Psoas muscle (tissue), 8 donors: Measurements from ENCODE around the gene GPATCH1. TPM values are rescaled to one million over a fixed set of nuclear protein-coding genes. Genes with fewer than 3 reads are reported as not detected.
A peak's percentile ranks its signal among the peaks of the same experiment; 100 is the strongest.

ENCODE experiments used
- ATAC-seq, 4 donors: fragments of 200-7000 bp; cut with Tn5 transposase; one replicate each; pipeline ENCODE4 v1.9.1; 2020; ENCODE audit warnings: moderate library complexity in 3 of 4, mild to moderate bottlenecking in 2 of 4
- DNase-seq, 2 donors: peaks; one replicate each; pipeline ENCODE4 v3.0.0-alpha.2; 2020
- H3K27ac ChIP-seq: fragments of 200-600 bp; one replicate; pipeline ENCODE4 v1.8.0; 2022
- H3K27me3 ChIP-seq, 3 donors: fragments of 200-600 bp in 1 of 3; one replicate each; pipeline versions ENCODE4 v1.6.1 to v1.8.0; 2013 to 2022; ENCODE audit warnings: low read length in 2 of 3, mild to moderate bottlenecking in 2 of 3, moderate library complexity in 1 of 3; ENCODE audit not compliant: insufficient read depth in 3 of 3
- H3K36me3 ChIP-seq, 2 donors: fragments of 200-600 bp in 1 of 2; one replicate each; pipeline versions ENCODE4 v1.6.1 to v1.8.0; 2013 to 2022; ENCODE audit warnings: low read depth in 1 of 2, mild to moderate bottlenecking in 1 of 2, moderate library complexity in 1 of 2; ENCODE audit not compliant: insufficient read depth in 1 of 2
- H3K4me1 ChIP-seq: fragments of 200-600 bp; one replicate; pipeline ENCODE4 v1.8.0; 2022
- H3K4me3 ChIP-seq: fragments of 200-600 bp; one replicate; pipeline ENCODE4 v1.8.0; 2022; ENCODE audit warnings: mild to moderate bottlenecking
- H3K9me3 ChIP-seq: fragments of 200-600 bp; one replicate; pipeline ENCODE4 v1.8.0; 2022
- WGBS, 3 donors: extraction: QIAGEN DNeasy Blood & Tissue Kit; methylation state at CpG; one replicate each; pipeline versions ENCODE4 v1.1.6 to v1.1.7; 2013; 5-methylcytosine and 5-hydroxymethylcytosine counted together
- intact Hi-C, 2 donors: fragments of 100-400 bp; cut with DNase I; formaldehyde crosslinking; loops; one replicate each; pipeline versions ENCODE4 v1.11.0 to v1.14.2; 2022
- polyA plus RNA-seq, 3 donors: library from polyadenylated mRNA; stranded (reverse); fragments of 200-250 nt; gene quantifications; one replicate each; pipeline ENCODE4 v1.2.3, GENCODE V29; 2013
- total RNA-seq, 4 donors: library from RNA; stranded (reverse); fragmentation: NEBNext Ultra II Directional in 2 of 4; extraction: Animal tissue kit (Norgen Biotek cat#: 25700) in 2 of 4; gene quantifications; one replicate each; pipeline versions ENCODE4 v1.2.1 to v1.2.4, GENCODE V29; 2021 to 2023
- TF ChIP-seq, protein P1 (sequence below): fragments of 200-600 bp; IDR thresholded peaks from one replicate; pipeline ENCODE4 v1.8.0; 2022; ENCODE audit warnings: antibody characterized with exemption
- donor health status: healthy with polysubstance abuse.
- donor health status: DM: no; HTN: no; CAD: no; lungs with moderate emphysema.
- donor health status: Bipolar disorder and iron deficiency.
- donor health status: healthy.
- donor health status: DM: yes; HTN: yes; CAD: no.
- donor health status: DM: no; HTN: no; CAD: no.
- donor health status: DM: no; HTN: no; CAD: no.
- donor health status: DM: yes; HTN: yes; CAD: no.

Gene GPATCH1
- total and polyA plus RNA-seq, 7 donors: 3.1 to 7.5 (median 4.2) TPM

- Histone ChIP-seq H3K27me3 (peaks cover 0 to 18% (median 6%) of the 10 kb centered on the region in 3 donors), H3K9me3 (no peaks in the 10 kb centered on the region), H3K4me1 (no peaks in the 10 kb centered on the region), H3K4me3 (no peak overlapping the region), H3K36me3 (peaks cover 0 to 18% of the 10 kb centered on the region in 2 donors), H3K27ac (no peak overlapping the region)
- TF ChIP-seq, protein P1, sequence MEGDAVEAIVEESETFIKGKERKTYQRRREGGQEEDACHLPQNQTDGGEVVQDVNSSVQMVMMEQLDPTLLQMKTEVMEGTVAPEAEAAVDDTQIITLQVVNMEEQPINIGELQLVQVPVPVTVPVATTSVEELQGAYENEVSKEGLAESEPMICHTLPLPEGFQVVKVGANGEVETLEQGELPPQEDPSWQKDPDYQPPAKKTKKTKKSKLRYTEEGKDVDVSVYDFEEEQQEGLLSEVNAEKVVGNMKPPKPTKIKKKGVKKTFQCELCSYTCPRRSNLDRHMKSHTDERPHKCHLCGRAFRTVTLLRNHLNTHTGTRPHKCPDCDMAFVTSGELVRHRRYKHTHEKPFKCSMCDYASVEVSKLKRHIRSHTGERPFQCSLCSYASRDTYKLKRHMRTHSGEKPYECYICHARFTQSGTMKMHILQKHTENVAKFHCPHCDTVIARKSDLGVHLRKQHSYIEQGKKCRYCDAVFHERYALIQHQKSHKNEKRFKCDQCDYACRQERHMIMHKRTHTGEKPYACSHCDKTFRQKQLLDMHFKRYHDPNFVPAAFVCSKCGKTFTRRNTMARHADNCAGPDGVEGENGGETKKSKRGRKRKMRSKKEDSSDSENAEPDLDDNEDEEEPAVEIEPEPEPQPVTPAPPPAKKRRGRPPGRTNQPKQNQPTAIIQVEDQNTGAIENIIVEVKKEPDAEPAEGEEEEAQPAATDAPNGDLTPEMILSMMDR: no peak
- DNase-seq (no peak), ATAC-seq (no peak)
- intact Hi-C loops: no loop called here
- WGBS, 3 donors: 7 to 15% (median 12%) methylated on average over 23 to 38 of the region's 38 CpGs
These were observed 53.6 kb downstream of the GPATCH1 start for GRCh38 chr19:33134571-33135041.

DNA sequence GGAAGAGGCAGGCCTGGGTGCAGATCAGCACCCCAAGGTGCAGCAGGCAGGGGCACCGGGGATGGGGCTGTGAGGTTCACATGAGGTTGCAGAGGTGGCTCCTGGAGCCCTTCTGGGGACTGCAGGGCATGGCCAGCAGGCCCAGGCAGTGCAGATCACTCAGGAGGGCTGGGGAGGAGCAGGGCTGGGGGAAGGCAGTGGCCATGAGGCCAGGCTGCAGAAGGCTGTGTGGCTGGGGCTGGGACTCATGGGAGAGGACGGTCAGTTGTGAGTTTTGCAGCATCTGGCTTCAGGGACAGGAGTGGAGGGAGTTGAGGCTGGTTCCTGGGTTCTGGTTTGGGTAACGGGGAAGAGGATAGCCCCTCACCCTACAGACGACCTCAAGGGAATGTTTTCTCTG lies 58.2 kb downstream of the GPATCH1 start:
- TF ChIP-seq, protein P1: no peak
- Histone ChIP-seq H3K27ac (no peak overlapping the region), H3K36me3 (no peaks in the 10 kb centered on the region), H3K27me3 (peaks cover 0 to 18% (median 6%) of the 10 kb centered on the region in 3 donors), H3K4me1 (no peaks in the 10 kb centered on the region), H3K9me3 (no peaks in the 10 kb centered on the region), H3K4me3 (no peak overlapping the region)
- WGBS, 3 donors: 58 to 69% (median 63%) methylated on average over 4 of the region's 4 CpGs
- intact Hi-C loops: no loop called here
- DNase-seq (no peak), ATAC-seq (no peak)

GRCh38 chr19:33143897-33144405 lies 63.0 kb downstream of the GPATCH1 start:
- Histone ChIP-seq H3K4me1 (no peaks in the 10 kb centered on the region), H3K36me3 (no peaks in the 10 kb centered on the region), H3K27ac (no peak overlapping the region), H3K27me3 (no peaks in the 10 kb centered on the region), H3K4me3 (no peak overlapping the region), H3K9me3 (no peaks in the 10 kb centered on the region)
- intact Hi-C loops: loop anchor here (1.0 to 2.0 kb wide), 2 partner anchors 40 to 41 kb away; no protein-coding TSS in a partner anchor
- ATAC-seq (peak; percentile 94 to 99 (median 96)), DNase-seq (peak; percentile 64 to 80)
- TF ChIP-seq, protein P1: peak; percentile 90
- 27 to 29% (median 28%) methylated on average over 23 of the region's 23 CpGs for WGBS, 3 donors

DNA sequence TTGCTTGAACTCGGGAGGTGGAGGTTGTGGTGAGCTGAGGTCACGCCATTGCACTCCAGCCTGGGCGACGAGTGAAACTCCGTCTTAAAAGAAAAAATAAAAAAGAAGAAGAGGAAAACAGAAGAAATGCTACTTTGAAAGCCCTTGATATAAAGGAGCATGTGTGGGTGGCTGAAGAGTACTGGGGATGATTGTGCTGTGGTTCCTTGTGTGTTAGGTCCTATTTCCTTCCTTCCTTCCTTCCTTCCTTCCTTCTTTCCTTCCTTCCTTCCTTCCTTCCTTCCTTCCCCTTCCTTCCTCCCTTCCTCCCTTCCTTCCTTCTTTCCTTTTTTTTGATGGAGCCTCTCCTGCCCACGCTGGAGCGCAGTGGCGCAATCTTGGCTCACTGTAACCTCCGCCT lies 65.2 kb downstream of the GPATCH1 start:
- ATAC-seq (no peak), DNase-seq (no peak)
- Histone ChIP-seq H3K9me3 (no peaks in the 10 kb centered on the region), H3K4me3 (no peak overlapping the region), H3K27me3 (no peaks in the 10 kb centered on the region), H3K36me3 (no peaks in the 10 kb centered on the region), H3K27ac (no peak overlapping the region), H3K4me1 (no peaks in the 10 kb centered on the region)
- TF ChIP-seq, protein P1: no peak
- intact Hi-C loops: loop anchor here in 1 of 2 donors (5.0 kb wide), 1 partner anchor 261 kb away; no protein-coding TSS in a partner anchor
- WGBS, 3 donors: 89 to 93% (median 92%) methylated on average over 9 of the region's 9 CpGs

- DNase-seq (no peak), ATAC-seq (no peak)
- Histone ChIP-seq H3K27ac (no peak overlapping the region), H3K27me3 (no peaks in the 10 kb centered on the region), H3K9me3 (no peaks in the 10 kb centered on the region), H3K4me3 (no peak overlapping the region), H3K4me1 (no peaks in the 10 kb centered on the region), H3K36me3 (no peaks in the 10 kb centered on the region)
- intact Hi-C loops: loop anchor here in 1 of 2 donors (5.0 kb wide), 1 partner anchor 260 kb away; no protein-coding TSS in a partner anchor
- TF ChIP-seq, protein P1: no peak
- 83 to 87% (median 86%) methylated on average over 6 of the region's 6 CpGs for WGBS, 3 donors
These were observed 66.6 kb downstream of the GPATCH1 start for GRCh38 chr19:33147538-33147937.
